ENCODE measurements around the gene C16orf92.
"Not testable (repeated sequence)": the region's sequence is repeated elsewhere in the genome, so short reads cannot be mapped to it uniquely, and the experiment has no call there.

The C16orf92 gene

DNA sequence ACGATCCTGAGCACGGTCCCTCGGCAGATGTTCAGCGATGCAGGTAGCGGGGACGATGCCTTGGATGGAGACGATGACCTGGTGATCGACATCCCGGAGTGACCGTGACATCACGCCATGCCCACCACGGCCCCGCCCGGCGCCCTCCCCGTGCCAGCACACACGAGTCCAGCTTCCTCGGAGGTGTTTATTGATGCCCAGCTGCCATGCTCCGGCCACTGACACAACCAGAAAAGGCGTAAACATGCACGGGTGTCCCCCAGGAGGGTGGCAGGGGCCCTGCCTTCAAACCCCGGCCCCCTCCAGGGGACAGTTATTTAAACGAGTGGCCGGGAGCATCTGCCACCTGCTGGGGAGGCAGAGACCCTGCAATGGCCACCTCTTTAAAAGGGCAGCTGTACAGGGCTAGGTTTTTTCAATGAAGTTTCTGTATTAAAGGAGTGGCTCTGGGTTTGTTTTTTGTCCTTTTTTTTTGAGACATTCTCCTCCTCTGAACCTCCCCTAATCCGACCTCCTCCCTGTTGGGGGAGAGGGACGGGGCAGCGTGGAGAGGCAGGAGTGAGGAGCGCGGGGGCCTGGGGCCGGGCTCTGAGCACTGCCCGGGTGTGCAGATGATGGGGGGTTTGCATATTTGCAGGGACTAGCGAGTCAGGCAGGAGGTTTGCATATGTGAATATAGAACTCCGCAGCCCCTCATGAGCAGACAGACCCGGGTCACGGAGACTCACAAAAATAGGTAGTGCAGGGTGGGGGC is 17.5 kb upstream of the C16orf92 start:
- peak in 1 of 2 donors; percentile 19 for DNase-seq (ENCODE audit: low read depth in 2 of 2)

DNA sequence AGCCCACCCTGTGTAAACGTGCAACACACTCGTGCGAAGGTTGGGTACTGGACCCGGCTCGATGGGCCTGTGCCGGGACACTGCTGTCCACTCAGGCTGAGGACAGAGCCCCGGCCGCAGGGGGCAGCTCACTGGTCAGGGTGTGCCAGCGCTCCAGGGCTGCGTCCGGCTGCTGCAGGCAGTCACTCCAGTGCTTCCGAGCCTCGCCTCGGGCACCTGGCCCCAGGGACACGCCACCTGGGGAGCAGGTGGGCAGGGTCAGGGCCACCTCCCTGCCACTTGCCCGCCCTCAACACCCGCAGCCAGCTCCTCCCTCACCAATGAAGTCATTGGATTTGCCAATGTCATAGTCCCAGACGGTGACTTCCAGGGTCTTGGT is 16.9 kb upstream of the C16orf92 start:
- DNase-seq (ENCODE audit: low read depth in 2 of 2) = no peak

DNA sequence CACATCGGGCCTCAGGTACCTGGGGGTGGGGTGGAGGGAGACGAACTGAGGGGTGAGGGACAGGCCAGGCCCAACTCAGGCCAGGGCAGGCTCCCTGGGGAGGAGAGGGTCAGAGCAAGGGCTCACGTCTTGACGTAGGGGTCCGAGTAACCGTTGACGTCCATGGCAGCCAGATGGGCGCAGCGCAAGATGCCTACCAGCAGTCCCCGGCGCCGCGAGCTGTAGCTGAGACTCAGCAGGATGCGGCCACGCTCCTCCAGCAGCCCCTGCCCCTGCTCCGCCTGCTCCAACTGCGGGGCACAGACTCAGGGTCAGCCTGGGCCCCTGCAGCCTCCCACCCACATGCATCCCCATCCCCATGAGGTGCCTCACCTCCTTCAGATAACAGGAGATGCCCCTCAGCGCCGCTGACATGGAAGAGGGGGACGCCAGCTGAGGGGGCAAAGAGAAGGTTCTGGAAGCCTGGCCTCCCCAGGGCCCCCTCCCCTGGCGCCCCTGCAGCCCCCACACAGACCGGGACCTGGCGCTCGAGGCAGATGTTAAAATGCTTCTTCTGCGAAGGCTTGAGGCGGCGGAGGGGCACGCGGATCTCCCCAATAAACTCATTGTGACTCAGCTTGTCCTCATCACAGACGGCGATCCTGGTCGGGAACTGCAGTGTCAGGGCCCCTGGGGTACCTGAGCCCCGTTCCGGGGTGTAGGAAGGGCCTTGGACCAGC is 16.2 kb upstream of the C16orf92 start:
- no peak for DNase-seq (ENCODE audit: low read depth in 2 of 2)

DNA sequence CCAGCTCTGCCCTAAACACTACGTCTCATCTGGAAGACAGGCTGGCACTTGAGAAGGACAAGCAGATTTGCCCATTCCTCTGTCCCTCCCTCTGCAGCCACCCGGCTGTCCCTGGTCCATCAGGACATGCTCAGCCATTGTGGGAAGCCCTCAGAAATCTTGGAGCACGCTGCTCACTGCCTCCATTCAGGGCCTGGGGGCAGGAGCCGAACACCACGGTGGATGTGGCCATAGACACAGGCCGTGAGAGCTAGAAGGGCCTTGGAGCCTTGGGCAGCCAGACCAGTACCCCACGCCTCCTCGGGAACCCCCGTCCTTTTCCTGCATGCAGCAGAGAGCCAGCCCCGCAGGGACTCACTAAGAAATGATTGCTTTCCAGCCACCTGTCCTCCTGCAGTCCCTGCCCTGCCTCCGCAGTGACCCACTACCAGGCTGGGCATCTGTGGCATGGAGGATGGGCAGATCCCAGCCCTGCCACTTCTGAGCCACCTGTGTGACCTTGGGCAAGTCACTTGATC is 15.6 kb upstream of the C16orf92 start:
- DNase-seq (ENCODE audit: low read depth in 2 of 2) = no peak

DNA sequence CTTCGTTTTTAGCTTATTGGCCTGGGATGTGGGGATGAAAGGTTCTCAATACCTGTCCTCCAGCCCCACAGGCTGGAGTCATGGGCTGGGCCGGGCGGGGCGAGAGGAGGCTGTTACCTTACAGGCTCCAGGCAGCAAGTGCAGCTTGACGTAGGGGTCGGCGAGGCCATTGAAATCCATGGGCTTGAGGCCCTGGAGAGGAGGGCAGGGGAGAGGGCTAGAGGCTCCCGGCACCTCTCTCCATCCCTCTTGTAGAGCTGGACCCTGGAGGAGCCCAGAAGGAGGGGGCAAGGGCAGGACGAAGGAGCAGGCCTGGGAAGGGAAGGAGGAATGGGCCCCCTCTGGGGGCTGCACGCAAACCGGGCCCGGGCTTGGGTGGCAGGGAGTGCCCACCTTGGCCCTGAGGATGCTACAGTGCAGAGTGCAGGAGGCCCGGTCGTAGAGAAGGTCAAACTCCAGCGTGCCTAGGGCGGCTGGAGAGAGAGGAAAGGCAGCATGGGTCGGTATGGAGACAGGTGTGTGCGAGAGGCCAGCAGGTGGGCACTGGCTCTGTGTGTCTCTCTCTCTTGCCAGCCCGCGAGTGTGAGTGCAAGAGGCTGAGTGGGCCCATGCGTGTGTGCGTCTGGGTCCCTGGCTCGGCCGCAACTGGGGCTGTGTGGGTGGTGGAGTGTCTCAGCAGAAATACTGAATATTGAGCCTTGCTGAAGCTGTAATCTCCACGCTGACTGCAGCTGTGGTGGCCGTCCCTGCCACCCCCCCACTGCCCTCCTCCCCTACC is 13.7 kb upstream of the C16orf92 start:
- no peak for DNase-seq (ENCODE audit: low read depth in 2 of 2)

DNA sequence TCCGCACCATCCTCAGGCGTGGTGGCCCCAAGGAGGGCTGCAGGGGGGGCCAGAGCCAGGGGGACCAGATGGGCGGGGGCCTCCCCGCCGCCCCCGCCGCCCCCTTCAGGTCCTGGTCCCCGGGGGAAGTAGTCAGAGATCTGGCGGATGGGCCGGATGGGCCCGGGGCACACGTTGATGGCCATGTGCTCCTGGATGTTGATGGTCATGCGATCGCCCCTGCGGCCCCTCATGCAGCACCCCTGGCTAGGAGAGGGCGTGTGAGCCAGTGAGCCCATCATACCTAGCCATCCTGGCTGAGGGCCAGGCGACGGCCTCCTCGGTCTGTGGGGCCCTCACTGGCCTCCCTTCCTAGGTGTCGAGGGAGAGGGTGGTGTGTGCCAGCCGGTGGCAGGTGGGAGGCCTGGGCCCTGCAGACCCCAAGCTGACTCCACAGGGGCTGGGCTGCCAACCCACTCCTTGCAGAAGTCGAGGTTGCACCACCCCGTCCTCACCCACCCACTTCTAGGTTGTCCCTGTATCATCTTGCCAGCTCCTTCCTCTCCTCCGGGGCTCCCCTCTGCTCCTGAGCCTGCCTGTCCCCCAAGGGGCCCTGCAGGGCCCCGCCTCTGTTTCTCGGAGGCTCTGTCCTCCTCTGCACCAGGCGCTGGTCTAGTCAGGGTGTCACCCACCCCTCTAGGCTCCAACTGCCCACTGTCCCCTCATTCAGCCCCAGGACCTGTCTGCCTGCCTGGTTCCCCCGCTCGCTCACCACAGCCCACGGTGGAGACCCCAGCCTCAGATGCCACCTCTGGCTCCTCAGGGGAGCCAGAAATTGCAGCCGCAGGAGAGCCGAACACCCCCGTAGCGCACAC is 12.8 kb upstream of the C16orf92 start:
- no peak for DNase-seq (ENCODE audit: low read depth in 2 of 2)

DNA sequence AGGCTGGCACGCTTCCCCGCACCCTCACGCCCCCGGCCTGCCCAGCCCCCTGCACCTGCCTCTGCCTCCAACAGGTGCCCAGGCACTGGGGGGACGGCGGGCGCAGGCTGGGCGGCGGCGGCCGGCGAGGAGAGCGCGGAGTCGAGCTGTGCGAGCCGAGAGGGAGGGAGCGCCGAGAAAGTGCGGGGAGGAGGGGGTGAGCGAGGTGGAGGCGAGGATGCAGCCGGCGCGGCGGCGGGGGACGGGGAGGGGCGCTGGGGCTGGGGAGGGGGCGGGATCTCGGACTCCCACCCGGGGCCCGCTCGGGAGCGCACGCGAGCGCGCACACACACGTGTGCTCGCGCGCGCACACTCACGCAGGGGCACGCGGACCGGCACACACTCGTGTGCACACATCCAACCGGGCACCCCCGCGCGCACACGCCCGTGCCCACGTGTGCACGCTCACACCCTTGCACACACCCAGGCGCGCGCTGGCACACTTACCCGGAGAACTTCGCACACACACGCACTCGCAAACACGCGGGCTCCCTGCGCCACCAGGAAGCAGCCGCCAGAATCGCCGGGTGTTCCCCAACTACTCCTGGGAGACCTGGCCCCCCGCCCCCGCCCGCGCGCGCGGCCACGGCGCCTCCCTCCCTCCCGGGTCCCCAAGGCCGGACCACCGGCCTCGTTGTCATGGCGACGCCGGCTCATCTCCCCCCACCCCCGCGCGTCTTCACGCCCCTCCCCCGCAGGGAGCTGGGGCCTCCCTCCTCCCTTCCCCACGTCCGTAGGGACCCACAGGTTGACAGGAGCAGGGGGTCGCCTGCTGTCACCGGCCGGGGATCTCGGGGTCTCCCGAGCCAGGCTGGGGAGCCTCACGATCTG is 11.9 kb upstream of the C16orf92 start, which contains the start of gene DOC2A:
DOC2A (minus strand) TSS at position 184 of the 870 bp plus-strand sequence. CDS start 805 bp downstream, outside the sequence.
- DNase-seq (ENCODE audit: low read depth in 2 of 2) = no peak

DNA sequence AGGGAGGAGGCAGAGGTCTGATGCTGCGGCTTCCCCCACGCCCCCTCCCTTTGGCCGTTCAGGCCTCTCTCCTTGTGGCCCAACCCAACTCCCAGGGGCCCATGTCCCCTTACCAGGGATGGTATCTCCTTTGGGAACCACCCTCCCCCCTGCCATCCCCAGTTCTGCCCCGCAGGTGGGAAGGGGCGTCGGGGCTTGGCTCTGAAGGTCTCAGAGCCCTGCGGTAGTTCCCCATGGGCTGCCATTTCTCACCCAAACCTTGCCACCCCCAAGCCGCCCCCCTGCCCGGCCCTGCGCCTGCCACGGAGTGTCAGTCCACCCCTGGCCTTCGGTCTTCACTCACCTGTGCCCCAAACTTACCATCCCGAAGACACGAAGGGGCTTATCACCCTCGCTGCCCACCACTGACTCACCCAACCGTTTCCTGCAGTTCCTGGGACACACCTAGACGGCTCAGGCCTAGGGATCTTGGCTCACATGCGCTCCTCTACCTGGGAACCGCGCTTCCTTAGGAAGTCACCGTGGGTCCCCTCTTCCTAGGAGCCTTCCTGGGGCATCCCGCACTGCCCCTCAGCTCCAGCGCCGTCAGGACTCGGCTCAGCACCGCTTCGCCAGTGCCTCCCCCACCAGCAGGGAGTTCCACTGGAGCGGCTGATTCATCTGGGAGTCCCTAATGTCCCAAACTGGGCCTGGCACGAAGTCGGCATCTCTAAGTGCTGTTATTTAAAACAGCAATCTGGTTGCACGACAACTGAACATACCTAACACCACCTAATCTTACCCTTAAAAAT is 11.1 kb upstream of the C16orf92 start:
- DNase-seq (ENCODE audit: low read depth in 2 of 2) = no peak

DNA sequence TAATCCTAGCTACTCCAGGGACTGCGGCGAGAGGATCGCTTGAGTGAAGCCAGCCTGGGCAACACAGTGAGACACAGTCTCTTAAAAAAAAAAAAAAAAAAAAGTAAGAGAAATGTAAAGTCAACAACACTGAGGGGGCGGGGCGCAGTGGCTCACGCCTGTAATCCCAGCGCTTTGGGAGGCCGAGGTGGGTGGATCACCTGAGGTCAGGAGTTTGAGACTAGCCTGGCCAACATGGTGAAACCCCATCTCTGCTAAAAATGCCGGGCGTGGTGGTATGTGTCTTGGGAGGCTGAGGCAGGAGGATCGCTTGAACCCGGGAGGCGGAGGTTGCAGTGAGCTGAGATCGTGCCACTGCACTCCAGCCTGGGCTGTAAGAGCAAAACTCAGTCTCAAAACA is 10.4 kb upstream of the C16orf92 start:
- not testable (repeated sequence) for DNase-seq (ENCODE audit: low read depth in 2 of 2)

DNA sequence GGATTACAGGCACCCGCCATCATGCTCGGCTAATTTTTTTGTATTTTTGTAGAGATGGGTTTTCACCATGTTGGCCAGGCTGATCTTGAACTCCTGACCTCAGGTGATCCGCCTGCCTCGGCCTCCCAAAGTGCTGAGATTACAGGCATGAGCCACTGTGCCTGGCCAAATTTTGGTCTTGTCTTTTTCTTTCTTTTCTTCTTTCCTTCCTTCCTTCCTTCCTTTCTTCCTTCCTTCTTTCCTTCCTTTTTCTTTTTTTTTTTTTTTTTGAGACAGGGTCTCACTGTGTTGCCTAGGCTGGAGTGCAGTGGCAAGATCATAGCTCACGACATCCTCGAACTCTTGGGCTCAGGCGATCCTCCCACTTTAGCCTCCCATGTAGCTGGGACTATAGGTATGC is 7.5 kb upstream of the C16orf92 start:
- DNase-seq (ENCODE audit: low read depth in 2 of 2) = not testable (repeated sequence)

DNA sequence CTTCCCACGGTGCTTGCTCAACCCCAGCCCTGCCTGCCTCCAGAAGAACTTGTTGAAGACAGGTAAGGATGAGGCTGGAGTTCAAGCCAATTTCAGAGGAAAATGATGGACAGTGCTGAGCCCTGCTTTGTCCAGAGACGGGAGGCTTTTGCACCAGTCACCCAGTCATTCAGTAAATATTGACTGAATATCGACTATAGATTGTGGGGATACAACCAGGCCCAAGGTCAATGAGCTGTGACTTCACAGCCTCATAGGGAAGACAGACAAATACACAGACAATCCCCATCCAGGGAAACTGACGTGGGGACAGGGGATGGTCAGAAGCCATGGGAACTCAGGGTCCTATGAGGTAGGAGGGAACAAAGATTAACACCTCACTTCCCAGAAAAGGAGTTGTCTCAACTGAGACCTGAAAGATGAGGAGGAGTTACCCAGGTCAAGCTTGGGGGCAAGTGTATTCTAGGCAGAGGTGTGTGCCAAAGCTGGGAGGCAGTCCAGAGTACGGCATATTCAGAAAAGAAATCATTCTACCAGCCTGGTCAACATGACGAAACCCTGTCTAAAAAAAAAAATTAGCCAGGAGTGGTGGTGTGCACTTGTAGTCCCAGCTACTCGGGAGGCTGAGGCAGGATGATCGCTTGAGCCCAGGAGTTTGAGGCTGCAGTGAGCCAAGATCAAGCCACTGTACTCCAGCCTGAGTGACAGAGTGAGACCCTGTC is 6.3 kb upstream of the C16orf92 start:
- DNase-seq (ENCODE audit: low read depth in 2 of 2) = no peak

DNA sequence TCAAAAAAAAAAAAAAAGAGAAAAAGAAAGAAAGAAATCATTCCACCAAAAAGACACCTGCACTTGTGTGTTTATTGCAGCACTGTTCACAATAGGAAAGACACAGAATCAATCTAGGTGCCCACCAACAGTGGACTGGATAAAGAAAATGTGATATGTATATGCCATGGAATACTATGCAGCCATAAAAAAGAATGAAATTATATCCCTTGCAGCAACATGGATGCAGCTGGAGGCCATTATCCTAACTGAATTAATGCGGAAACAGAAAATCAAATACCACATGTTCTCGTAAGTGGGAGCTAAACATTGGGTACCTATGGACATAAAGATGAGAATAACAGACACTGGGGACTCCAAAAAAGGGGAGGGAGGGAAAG is 5.7 kb upstream of the C16orf92 start:
- DNase-seq (ENCODE audit: low read depth in 2 of 2) = no peak

DNA sequence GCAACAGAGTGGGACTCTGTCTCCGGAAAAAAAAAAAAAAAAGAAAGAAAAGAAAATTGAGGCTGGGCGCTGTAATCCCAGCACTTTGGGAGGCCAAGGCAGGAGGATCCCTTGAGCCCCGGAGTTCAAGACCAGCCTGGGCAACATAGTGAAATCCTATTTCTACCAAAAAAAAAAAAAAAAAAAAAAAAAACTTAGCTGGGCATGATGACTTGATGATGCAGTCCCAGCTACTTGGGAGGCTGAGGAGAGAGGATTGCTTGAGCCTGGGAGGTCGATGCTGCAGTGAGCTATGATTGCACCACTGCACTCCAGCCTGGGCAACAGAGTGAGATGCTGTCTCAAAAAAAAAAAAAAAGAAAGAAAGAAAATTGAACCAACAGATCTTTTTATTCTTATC is 5.1 kb upstream of the C16orf92 start:
- not testable (repeated sequence) for DNase-seq (ENCODE audit: low read depth in 2 of 2)

DNA sequence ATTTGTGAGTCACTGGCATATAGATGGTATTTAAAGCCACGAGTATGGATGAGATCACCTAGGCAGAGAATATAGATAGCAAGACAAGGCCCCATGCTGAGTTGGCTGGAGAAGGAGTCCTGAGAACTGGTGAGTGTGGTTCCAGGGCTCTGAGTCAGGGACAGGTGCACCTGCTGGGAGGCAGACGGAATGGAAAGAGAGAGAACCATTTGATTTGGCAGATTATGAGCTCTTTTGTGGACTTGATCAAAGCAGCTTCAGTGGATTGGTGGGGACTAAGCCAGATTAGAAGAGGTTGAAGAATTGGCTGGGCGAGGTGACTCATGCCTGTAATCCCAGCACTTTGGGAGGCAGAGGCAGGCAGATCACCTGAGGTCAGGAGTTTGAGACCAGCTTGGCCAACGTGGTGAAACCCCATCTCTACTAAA is 4.3 kb upstream of the C16orf92 start:
- DNase-seq (ENCODE audit: low read depth in 2 of 2) = no peak

DNA sequence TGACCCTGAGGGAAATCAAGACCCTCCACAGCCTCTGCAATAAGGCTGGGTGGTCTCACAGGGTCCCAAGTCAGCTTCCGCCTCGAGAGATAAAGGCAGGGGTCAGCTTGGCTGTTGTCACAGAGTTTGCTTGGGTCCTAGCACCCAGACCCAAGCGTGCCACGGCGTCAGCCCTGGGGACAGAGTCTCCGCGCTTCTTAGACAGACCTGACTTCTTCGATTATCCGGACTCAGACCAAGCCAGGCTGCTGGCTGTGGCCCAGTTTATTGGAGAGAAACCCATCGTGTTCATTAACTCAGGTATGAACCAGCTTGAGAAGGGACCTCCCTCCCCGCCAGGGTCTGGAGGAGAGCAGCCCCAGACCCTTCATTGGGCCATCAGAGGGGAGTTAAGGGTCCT is 588 bp downstream of the C16orf92 start:
- DNase-seq (ENCODE audit: low read depth in 2 of 2) = no peak

DNA sequence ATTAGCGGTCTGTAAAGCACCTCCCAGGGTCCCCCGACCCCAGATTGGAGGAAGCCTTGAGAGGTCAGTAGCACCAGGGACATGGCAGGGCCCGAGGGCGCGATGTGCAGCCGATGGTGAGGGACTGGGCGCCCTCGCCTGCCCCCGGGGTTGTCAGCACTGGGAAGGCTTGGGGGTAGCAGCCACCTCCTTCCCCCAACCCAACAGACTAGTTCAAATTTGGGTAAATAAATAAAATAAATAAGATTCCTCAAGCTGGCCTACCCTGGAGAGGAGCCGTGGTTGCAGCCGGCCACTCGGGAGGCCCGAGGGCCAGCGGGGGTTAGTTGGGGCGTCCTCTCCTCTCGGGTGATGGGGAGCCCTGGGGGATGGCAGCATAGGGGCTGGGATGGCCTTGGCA is 1.5 kb downstream of the C16orf92 start:
- no peak for DNase-seq (ENCODE audit: low read depth in 2 of 2)

DNA sequence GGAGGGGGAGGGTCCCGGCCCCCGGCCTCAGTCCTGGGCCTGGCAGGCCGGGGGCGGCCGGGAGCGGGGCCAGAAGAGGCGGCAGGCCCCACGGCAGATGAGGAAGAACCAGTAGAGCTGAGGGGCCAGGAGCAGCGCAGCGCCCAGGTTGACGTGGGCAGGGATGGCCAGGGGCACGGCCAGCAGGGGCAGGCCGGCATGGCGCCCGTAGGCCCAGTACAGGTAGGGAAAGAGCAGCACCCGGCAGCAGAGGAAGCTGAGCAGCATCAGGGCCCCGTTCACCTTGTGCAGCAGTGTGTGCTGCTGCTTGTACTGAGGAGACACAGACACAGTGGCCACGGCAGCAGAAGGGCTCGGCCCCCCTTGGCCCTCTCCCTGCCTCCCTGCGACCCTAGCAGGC is 2.2 kb downstream of the C16orf92 start:
- DNase-seq (ENCODE audit: low read depth in 2 of 2) = no peak

DNA sequence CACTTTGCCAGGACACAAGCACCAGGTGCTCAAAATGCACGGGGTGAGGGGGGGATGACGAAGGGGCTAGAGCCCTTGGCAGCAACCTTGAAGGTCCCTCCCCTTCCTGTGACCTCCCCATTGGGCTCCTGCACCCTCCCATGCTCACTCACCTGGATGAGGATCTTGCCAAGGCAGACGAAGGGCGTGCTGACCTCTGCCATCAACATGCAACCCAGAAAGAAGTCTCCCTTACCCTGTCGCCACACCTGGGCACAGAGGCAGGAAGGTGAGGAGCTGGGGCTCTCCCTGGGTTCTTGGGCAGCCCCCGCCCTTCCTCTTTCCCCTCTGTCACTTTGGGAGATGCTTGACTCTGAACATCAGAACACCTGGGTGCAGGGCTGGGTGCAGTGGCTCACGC is 2.6 kb downstream of the C16orf92 start:
- DNase-seq (ENCODE audit: low read depth in 2 of 2) = no peak

DNA sequence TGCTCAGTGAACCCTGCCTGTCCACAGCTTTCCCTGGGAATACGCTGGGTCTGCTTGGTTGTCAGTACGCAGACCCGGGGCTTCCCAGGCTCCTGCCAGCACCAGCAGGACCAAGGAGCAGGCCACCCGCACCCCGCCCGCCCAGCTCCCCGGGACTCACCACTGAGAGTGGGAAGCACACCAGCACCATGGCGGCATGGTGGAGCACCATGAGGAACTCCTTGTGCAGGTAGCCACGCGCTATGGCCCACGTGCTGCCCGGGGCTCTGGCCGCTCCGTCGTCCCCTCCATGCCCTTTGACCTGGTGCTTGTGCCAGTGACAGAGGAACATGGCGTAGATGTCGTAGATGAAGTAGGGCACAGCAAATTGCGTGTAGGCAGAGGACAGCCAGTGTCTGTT is 3.5 kb downstream of the C16orf92 start:
- no peak for DNase-seq (ENCODE audit: low read depth in 2 of 2)

Data from stimulated activated CD8-positive, alpha-beta memory T cell treated with anti-CD3 and anti-CD28 coated beads, Interleukin-7, amount 100 ng/mL, for 1 hour (primary cell).